Liver (tissue), 3 donors: ENCODE data around the gene PGAM1.

Experiments
- ATF3 ChIP-seq: IDR thresholded peaks from 2 replicates; pipeline ENCODE4 v1.6.1; 2016; ENCODE audit warnings: antibody characterized with exemption
- CTCF ChIP-seq: fragments of 150-350 bp; IDR thresholded peaks from 2 replicates; pipeline ENCODE4 v1.5.1; 2017; ENCODE audit warnings: improper control_type of control experiment, low read depth, low read length; ENCODE audit not compliant: missing input control
- GABPA ChIP-seq, 2 donors: IDR thresholded peaks in 1 of 2; conservative IDR thresholded peaks in 1 of 2; 2 replicates each; pipeline ENCODE4 v1.6.1; 2016; ENCODE audit warnings: antibody characterized with exemption in 2 of 2, mild to moderate bottlenecking in 1 of 2, moderate library complexity in 1 of 2
- HNF4G ChIP-seq: IDR thresholded peaks from 2 replicates; pipeline ENCODE4 v1.6.1; 2016; ENCODE audit warnings: antibody characterized with exemption
- JUND ChIP-seq, 2 donors: IDR thresholded peaks; 2 replicates each; pipeline ENCODE4 v1.6.1; 2016; ENCODE audit warnings: antibody characterized with exemption in 2 of 2
- MAX ChIP-seq: IDR thresholded peaks from 2 replicates; pipeline ENCODE4 v1.6.1; 2016; ENCODE audit warnings: antibody characterized with exemption
- RAD21 ChIP-seq, 2 donors: IDR thresholded peaks; 2 replicates each; pipeline ENCODE4 v1.6.1; 2016; ENCODE audit warnings: antibody characterized with exemption in 2 of 2, mild to moderate bottlenecking in 2 of 2
- REST ChIP-seq: IDR thresholded peaks from 2 replicates; pipeline ENCODE4 v1.6.1; 2016; ENCODE audit warnings: antibody characterized with exemption, mild to moderate bottlenecking
- SP1 ChIP-seq: IDR thresholded peaks from 2 replicates; pipeline ENCODE4 v1.6.1; 2018; ENCODE audit warnings: antibody characterized with exemption, mild to moderate bottlenecking
- TAF1 ChIP-seq: conservative IDR thresholded peaks from 2 replicates; pipeline ENCODE4 v1.6.1; 2016; ENCODE audit warnings: antibody characterized with exemption, mild to moderate bottlenecking
- YY1 ChIP-seq: IDR thresholded peaks from 2 replicates; pipeline ENCODE4 v1.6.1; 2016; ENCODE audit warnings: antibody characterized with exemption, mild to moderate bottlenecking
- donor health status: healthy.
- donor health status: healthy.

GRCh38 chr10:97475936-97476594, 50.1 kb downstream of the PGAM1 start:
- TF ChIP-seq YY1 = no peak
- TF ChIP-seq CTCF = no peak
- no peak for TF ChIP-seq ATF3
- no peak for TF ChIP-seq GABPA (IDR thresholded peaks at IDR 0.05 in 1 of 2, conservative IDR thresholded peaks at IDR 0.05 in 1 of 2)
- no peak for TF ChIP-seq REST
- TF ChIP-seq MAX = no peak
- no peak for TF ChIP-seq HNF4G
- no peak for TF ChIP-seq TAF1
- no peak for TF ChIP-seq JUND (IDR thresholded peaks at IDR 0.05)
- TF ChIP-seq SP1 = no peak
- TF ChIP-seq RAD21 (IDR thresholded peaks at IDR 0.05) = no peak
